ENCODE data around the gene USP21. TPM values are rescaled to one million over a fixed set of nuclear protein-coding genes. Genes with fewer than 3 reads are reported as not detected.

USP21 gene
- total RNA-seq, 1 experiment from 2014 or later, result 36.6 TPM

DNA sequence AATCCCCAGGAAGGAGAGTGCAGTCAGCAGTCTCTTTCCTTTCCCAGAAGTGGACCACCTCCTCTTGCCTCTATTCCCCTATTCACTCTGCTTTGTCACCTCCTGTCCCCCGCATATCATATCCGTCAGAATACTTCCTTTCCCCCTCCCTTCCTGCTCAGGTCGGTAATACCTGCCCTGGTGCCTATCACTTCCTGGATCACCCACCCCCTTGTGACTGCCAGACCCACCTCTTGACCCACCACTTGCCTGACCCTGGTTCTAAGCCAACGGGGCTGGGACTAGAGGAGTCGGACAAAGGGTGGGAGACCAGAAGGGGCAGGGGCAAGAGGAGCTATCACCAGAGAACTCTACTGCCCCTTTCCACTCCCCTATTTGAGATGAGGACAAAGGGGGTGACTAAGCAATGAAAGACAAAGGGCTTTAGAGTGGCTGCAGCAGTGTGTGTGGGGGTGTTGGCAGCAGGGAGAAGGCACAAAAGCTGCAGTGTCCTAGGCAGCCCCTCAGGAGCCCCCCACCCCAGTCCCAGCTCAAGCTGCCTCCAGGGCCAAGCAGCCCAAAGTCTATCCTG is 41.2 kb downstream of the USP21 start:
- no TSS peak for BruUV-seq (replicated peaks)
- CTCF ChIA-PET, result interaction anchor here (0.5 to 14.7 kb wide), 9 partner anchors 7 to 792 kb away, joined by 3 to 444 read pairs (median 9); partner anchors contain the start of genes APOA2, FCER1G, PPOX and TOMM40L
- Mint-ChIP-seq H3K4me1 (ENCODE audit: insufficient read depth, unreplicated experiment) (peaks cover 59% of the 10 kb centered on the region), H3K9me3 (ENCODE audit: unreplicated experiment) (no peaks in the 10 kb centered on the region), H3K36me3 (ENCODE audit: insufficient read depth, unreplicated experiment) (peaks cover 30% of the 10 kb centered on the region), H3K4me3 (ENCODE audit: unreplicated experiment) (no peak overlapping the region), H3K27me3 (ENCODE audit: insufficient read depth, unreplicated experiment) (no peaks in the 10 kb centered on the region), H3K27ac (ENCODE audit: low read depth, unreplicated experiment) (peak overlapping the region; percentile 96)
- DNase-seq (ENCODE audit: unreplicated experiment), result no peak
- TF ChIP-seq, protein P1, sequence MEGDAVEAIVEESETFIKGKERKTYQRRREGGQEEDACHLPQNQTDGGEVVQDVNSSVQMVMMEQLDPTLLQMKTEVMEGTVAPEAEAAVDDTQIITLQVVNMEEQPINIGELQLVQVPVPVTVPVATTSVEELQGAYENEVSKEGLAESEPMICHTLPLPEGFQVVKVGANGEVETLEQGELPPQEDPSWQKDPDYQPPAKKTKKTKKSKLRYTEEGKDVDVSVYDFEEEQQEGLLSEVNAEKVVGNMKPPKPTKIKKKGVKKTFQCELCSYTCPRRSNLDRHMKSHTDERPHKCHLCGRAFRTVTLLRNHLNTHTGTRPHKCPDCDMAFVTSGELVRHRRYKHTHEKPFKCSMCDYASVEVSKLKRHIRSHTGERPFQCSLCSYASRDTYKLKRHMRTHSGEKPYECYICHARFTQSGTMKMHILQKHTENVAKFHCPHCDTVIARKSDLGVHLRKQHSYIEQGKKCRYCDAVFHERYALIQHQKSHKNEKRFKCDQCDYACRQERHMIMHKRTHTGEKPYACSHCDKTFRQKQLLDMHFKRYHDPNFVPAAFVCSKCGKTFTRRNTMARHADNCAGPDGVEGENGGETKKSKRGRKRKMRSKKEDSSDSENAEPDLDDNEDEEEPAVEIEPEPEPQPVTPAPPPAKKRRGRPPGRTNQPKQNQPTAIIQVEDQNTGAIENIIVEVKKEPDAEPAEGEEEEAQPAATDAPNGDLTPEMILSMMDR (IDR thresholded peaks at IDR 0.05; ENCODE audit: unreplicated experiment), result no peak
- POLR2A ChIA-PET, result interaction anchor here (0.9 to 6.1 kb wide), 15 partner anchors 8 to 189 kb away, joined by 3 to 58 read pairs (median 14); partner anchors contain the start of genes B4GALT3, DEDD, F11R and FCER1G
- intact Hi-C loops (cut with micrococcal nuclease), result no loop called here

DNA sequence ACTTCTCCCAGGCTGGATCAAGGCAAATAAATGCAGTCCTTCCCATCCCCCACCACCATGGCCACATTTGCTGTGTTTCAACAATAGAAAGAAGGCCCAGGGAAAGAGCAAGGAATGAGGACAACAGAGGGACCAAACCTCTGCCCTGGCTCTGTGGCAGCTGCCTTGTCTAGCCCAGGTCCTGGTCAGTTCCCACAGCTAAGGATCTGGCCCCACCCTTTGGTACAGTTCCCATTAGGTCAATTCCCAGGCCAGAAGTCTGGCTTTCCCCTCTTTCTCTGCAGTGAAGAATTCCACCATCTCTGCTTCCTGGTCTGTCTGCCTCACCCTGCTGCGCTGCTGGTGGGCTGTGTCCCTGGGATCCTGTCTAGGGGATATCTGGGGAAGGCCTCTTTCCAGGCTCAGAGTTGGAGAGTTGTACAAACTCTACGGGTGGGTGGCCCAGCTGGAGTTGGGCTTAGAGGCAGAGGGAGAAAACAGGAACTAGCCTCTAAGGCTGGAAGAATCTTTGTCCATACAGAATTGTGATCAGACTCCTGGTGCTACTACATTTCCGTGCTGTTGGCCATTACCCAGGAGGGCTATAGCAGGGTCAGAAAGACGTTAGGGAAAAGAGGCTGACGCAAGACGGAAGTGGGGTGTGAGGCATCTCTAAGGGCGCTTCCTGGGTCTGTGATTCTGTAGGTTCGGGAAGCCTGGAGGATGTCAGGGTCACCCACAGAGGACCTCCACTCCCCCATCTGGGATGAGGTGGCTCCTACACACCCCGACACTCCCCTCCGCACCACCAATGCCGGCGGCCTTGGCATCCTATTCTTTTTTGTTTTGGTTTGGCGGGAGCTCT is 41.9 kb downstream of the USP21 start:
- POLR2A ChIA-PET, result interaction anchor here (0.6 to 6.1 kb wide), 38 partner anchors 9 to 565 kb away, joined by 3 to 81 read pairs (median 7); partner anchors contain the start of genes APOA2, B4GALT3, DEDD and DUSP12
- intact Hi-C loops (cut with micrococcal nuclease), result no loop called here
- H3K27ac Mint-ChIP-seq (ENCODE audit: low read depth, unreplicated experiment), result peak overlapping the region; percentile 96

GRCh38 chr1:161201836-161202712 is 42.8 kb downstream of the USP21 start, which contains the start of gene NDUFS2:
Gene NDUFS2, plus strand, starts transcription at chr1:161202367. Its CDS starts 19 bp downstream, at chr1:161202386.
- POLR2A ChIA-PET, result interaction anchor here (0.6 to 6.1 kb wide), 50 partner anchors 10 to 940 kb away, joined by 3 to 81 read pairs (median 6); partner anchors contain the start of genes APOA2, B4GALT3, DCAF8 and DEDD
- BruUV-seq (replicated peaks), result no TSS peak
- Mint-ChIP-seq H3K27ac (ENCODE audit: low read depth, unreplicated experiment) (peak within 1 kb of the TSS; percentile 96), H3K4me3 (ENCODE audit: unreplicated experiment) (peak within 1 kb of the TSS; percentile 85), H3K9me3 (ENCODE audit: unreplicated experiment) (no peaks in the 10 kb centered on the region), H3K36me3 (ENCODE audit: insufficient read depth, unreplicated experiment) (peaks cover 45% of the 10 kb centered on the region), H3K4me1 (ENCODE audit: insufficient read depth, unreplicated experiment) (peaks cover 66% of the 10 kb centered on the region), H3K27me3 (ENCODE audit: insufficient read depth, unreplicated experiment) (no peaks in the 10 kb centered on the region)
- CTCF ChIA-PET, result interaction anchor here (0.6 to 14.7 kb wide), 19 partner anchors 9 to 535 kb away, joined by 3 to 444 read pairs (median 5); partner anchors contain the start of genes APOA2, FCER1G, PCP4L1 and PPOX
- TF ChIP-seq, protein P1 (IDR thresholded peaks at IDR 0.05; ENCODE audit: unreplicated experiment), result no peak
- peak; percentile 100 for DNase-seq (ENCODE audit: unreplicated experiment)
- intact Hi-C loops (cut with micrococcal nuclease), result loop anchor here (2.0 kb wide), 2 partner anchors 23 to 35 kb away; partner anchors contain the start of gene PPOX

More for the DNA sequence above, 41.9 kb downstream of the USP21 start:
- CTCF ChIA-PET, result interaction anchor here (0.6 to 14.7 kb wide), 18 partner anchors 8 to 536 kb away, joined by 3 to 444 read pairs (median 8); partner anchors contain the start of genes APOA2, FCER1G, PCP4L1 and PPOX
- TSS peak; percentile 95 for BruUV-seq (replicated peaks)
- TF ChIP-seq, protein P1 (IDR thresholded peaks at IDR 0.05; ENCODE audit: unreplicated experiment), result no peak
- DNase-seq (ENCODE audit: unreplicated experiment), result peak; percentile 38
- Mint-ChIP-seq H3K36me3 (ENCODE audit: insufficient read depth, unreplicated experiment) (peaks cover 36% of the 10 kb centered on the region), H3K4me1 (ENCODE audit: insufficient read depth, unreplicated experiment) (peaks cover 63% of the 10 kb centered on the region), H3K27me3 (ENCODE audit: insufficient read depth, unreplicated experiment) (no peaks in the 10 kb centered on the region), H3K4me3 (ENCODE audit: unreplicated experiment) (peak overlapping the region; percentile 85), H3K9me3 (ENCODE audit: unreplicated experiment) (no peaks in the 10 kb centered on the region)
